Tibial nerve (tissue), 3 donors: ENCODE measurements around the gene BAIAP2L1.

ENCODE experiments used
- CTCF ChIP-seq, 5 experiments: fragments of 200-600 bp in 3 of 5; fragments of 450-650 bp in 2 of 5; sonication (generic) in 3 of 5; IDR thresholded peaks; one replicate each; pipeline ENCODE4 v1.5.1; 2016 to 2019; ENCODE audit warnings: antibody characterized with exemption in 5 of 5, mild to moderate bottlenecking in 3 of 5, moderate library complexity in 2 of 5
- POLR2A ChIP-seq, 2 donors: fragments of 450-650 bp; IDR thresholded peaks; one replicate each; pipeline ENCODE4 v1.6.1; 2017; ENCODE audit warnings: antibody characterized with exemption in 2 of 2, mild to moderate bottlenecking in 2 of 2, moderate library complexity in 2 of 2

GRCh38 chr7:98282703-98283102, 118.2 kb downstream of the BAIAP2L1 start:
- TF ChIP-seq POLR2A (IDR thresholded peaks at IDR 0.05) (no peak), CTCF (IDR thresholded peaks at IDR 0.05) (no peak)
